GM23338 (cell line): ENCODE results near the gene ULK3. TPM values are rescaled to one million over a fixed set of nuclear protein-coding genes. Genes with fewer than 3 reads are reported as not detected.

Experiments used
- ATAC-seq: fragments of 200-7000 bp; cut with Tn5 transposase; 3 replicates; pipeline ENCODE4 v1.9.1; 2020
- DNase-seq: peaks from one replicate; pipeline ENCODE4 v3.0.0-alpha.2; 2015; ENCODE audit warnings: low spot score
- H2AFZ ChIP-seq: fragments of 200-600 bp; sonication (generic); 2 replicates; pipeline ENCODE4 v1.8.0; 2016; ENCODE audit warnings: antibody characterized with exemption, mild to moderate bottlenecking, moderate library complexity
- H3F3A ChIP-seq: fragments of 200-600 bp; sonication (generic); replicated peaks from 2 replicates; pipeline ENCODE4 v1.8.0; 2017; ENCODE audit warnings: antibody characterized with exemption, mixed run types, low read depth
- H3K27ac ChIP-seq: fragments of 200-600 bp; sonication (generic); 2 replicates; pipeline ENCODE4 v1.6.1; 2016; ENCODE audit warnings: low read depth
- H3K27me3 ChIP-seq: fragments of 200-600 bp; sonication (generic); 2 replicates; pipeline ENCODE4 v1.8.0; 2016; ENCODE audit warnings: mild to moderate bottlenecking, mixed run types, moderate library complexity; ENCODE audit not compliant: insufficient read depth
- H3K36me3 ChIP-seq: fragments of 200-600 bp; sonication (generic); 2 replicates; pipeline ENCODE4 v1.8.0; 2016; ENCODE audit warnings: mild to moderate bottlenecking; ENCODE audit not compliant: insufficient read depth
- H3K4me1 ChIP-seq: fragments of 200-600 bp; sonication (generic); 2 replicates; pipeline ENCODE4 v1.8.0; 2016; ENCODE audit warnings: mild to moderate bottlenecking, moderate library complexity; ENCODE audit not compliant: insufficient read depth
- H3K4me2 ChIP-seq: fragments of 200-600 bp; sonication (generic); 2 replicates; pipeline ENCODE4 v1.7.1; 2017; ENCODE audit warnings: mixed run types
- H3K4me3 ChIP-seq: fragments of 200-600 bp; sonication (generic); 2 replicates; pipeline ENCODE4 v1.6.1; 2016; ENCODE audit warnings: mixed run types
- H3K79me2 ChIP-seq: fragments of 200-600 bp; sonication (generic); replicated peaks from 2 replicates; pipeline ENCODE4 v1.8.0; 2017; ENCODE audit warnings: mild to moderate bottlenecking; ENCODE audit not compliant: insufficient read depth
- H3K9me2 ChIP-seq: fragments of 200-600 bp; sonication (generic); 2 replicates; pipeline ENCODE4 v1.8.0; 2017; ENCODE audit not compliant: insufficient read depth
- H4K20me1 ChIP-seq: fragments of 200-600 bp; sonication (generic); replicated peaks from 2 replicates; pipeline ENCODE4 v1.8.0; 2017; ENCODE audit warnings: mild to moderate bottlenecking; ENCODE audit not compliant: insufficient read depth
- H3K27ac Mint-ChIP-seq: 2 replicates; pipeline ENCODE4 v1.8.0; 2020; ENCODE audit warnings: inconsistent platforms, mild to moderate bottlenecking, moderate library complexity, mixed read lengths
- H3K27me3 Mint-ChIP-seq: 3 replicates; pipeline ENCODE4 v1.8.0; 2022; ENCODE audit warnings: low read depth, mild to moderate bottlenecking, moderate library complexity, mixed read lengths, inconsistent platforms; ENCODE audit not compliant: insufficient read depth, poor library complexity
- H3K36me3 Mint-ChIP-seq: 3 replicates; pipeline ENCODE4 v1.8.0; 2021; ENCODE audit warnings: low read depth, mild to moderate bottlenecking, inconsistent platforms, moderate library complexity, mixed read lengths
- H3K4me1 Mint-ChIP-seq: 3 replicates; pipeline ENCODE4 v1.8.0; 2020; ENCODE audit warnings: mild to moderate bottlenecking, inconsistent platforms, mixed read lengths
- H3K4me3 Mint-ChIP-seq: 3 replicates; pipeline ENCODE4 v1.8.0; 2021; ENCODE audit warnings: moderate library complexity, mild to moderate bottlenecking, inconsistent platforms, mixed read lengths
- H3K9me3 Mint-ChIP-seq: 3 replicates; pipeline ENCODE4 v1.8.0; 2020; ENCODE audit warnings: moderate library complexity, mild to moderate bottlenecking, inconsistent platforms, mixed read lengths
- CTCF ChIP-seq, 2 experiments: fragments of 200-600 bp in 1 of 2; sonication (generic) in 1 of 2; conservative IDR thresholded peaks; 2 replicates each; pipeline versions ENCODE4 v1.5.1 to v1.6.1; 2016 to 2017; ENCODE audit warnings: antibody characterized with exemption in 2 of 2, low read depth in 2 of 2, mild to moderate bottlenecking in 2 of 2, moderate library complexity in 1 of 2
- EZH2 ChIP-seq: fragments of 200-600 bp; sonication (generic); IDR thresholded peaks from one replicate; pipeline ENCODE4 v1.8.0; 2017; ENCODE audit warnings: antibody characterized with exemption, mild to moderate bottlenecking, low read depth; ENCODE audit not compliant: unreplicated experiment
- EZH2phosphoT487 ChIP-seq: fragments of 200-600 bp; sonication (generic); IDR thresholded peaks from one replicate; pipeline ENCODE4 v1.8.1; 2018; ENCODE audit warnings: antibody characterized with exemption; ENCODE audit not compliant: unreplicated experiment
- NANOG ChIP-seq: IDR thresholded peaks from 2 replicates; pipeline ENCODE4 v1.6.1; 2016; ENCODE audit warnings: antibody characterized with exemption, borderline replicate concordance
- POLR2AphosphoS5 ChIP-seq: IDR thresholded peaks from 2 replicates; pipeline ENCODE4 v1.6.1; 2016; ENCODE audit warnings: antibody characterized with exemption, low read depth
- ZNF114 ChIP-seq: fragments of 250-450 bp; sonication (Bioruptor Pico); IDR thresholded peaks from 2 replicates; pipeline ENCODE4 v1.5.0; 2020; ENCODE audit warnings: mild to moderate bottlenecking, moderate library complexity
- ZNF331 ChIP-seq: fragments of 250-450 bp; sonication (Bioruptor Pico); IDR thresholded peaks from 2 replicates; pipeline ENCODE4 v1.5.0; 2020; ENCODE audit warnings: low read depth, mild to moderate bottlenecking, moderate library complexity
- polyA plus RNA-seq: library from polyadenylated mRNA; unstranded; fragments of >200 nt; fragmentation: Nextera tagmentation; extraction: Ambion mirVana; gene quantifications from 2 replicates; pipeline ENCODE4 v1.2.1, GENCODE V29; 2016
- total RNA-seq: library from RNA; depleted of rRNA; stranded (reverse); fragments of >200 nt; shearing (Covaris generic); gene quantifications from 2 replicates; pipeline ENCODE4 v1.2.3, GENCODE V29; 2014
- TF ChIP-seq, protein P1 (sequence below): IDR thresholded peaks from one replicate; pipeline ENCODE4 v1.6.1; 2018; ENCODE audit warnings: antibody characterized with exemption; ENCODE audit not compliant: unreplicated experiment

ULK3 gene
- total and polyA plus RNA-seq, 2 experiments from 2014 or later: 20.3 to 35.4 TPM

DNA sequence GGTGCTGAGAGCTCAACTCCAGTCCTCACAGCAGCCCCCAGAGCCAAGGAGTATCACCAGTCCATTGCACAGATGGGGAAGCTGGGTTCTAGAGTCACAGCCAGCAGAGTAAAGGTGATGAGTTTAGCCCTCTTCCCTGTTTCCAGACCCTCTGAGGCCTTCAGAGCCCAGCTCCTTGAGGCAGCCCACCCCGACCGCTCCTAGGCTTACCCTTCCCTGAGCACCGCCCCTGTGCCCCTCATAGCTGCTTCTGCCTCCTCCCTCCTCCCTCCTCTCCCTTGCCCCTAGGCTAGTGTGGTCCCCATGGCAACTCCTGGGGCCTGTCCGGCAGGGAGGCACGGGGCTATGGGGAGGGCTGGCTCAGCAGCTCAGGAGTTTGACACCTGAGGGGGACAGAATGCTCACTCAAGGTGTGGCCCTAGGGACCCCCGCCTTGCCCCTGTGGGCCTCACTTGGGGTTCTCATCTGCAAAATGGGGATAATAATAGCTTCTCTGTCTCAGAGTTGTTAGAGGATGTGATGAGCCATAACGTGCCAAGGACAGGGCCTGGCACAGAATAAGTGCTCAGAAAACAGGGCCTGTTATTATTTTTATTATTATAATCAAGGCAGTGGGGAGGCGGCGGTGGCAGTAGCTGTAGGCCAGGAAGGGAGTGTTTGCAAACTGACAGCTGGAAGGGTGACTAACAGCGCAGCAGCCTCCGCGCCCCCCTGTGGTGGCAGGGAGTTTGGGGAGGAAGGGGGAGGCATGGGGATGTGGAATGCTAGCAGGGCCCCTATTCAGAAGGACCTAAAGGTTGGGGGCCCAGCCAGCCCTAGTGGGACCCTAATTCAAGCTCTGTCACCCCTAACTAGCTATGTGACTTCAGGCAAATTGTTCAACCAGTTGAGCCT is 49.6 kb downstream of the ULK3 start:
- DNase-seq (peak; percentile 36), ATAC-seq (peak; percentile 18)

DNA sequence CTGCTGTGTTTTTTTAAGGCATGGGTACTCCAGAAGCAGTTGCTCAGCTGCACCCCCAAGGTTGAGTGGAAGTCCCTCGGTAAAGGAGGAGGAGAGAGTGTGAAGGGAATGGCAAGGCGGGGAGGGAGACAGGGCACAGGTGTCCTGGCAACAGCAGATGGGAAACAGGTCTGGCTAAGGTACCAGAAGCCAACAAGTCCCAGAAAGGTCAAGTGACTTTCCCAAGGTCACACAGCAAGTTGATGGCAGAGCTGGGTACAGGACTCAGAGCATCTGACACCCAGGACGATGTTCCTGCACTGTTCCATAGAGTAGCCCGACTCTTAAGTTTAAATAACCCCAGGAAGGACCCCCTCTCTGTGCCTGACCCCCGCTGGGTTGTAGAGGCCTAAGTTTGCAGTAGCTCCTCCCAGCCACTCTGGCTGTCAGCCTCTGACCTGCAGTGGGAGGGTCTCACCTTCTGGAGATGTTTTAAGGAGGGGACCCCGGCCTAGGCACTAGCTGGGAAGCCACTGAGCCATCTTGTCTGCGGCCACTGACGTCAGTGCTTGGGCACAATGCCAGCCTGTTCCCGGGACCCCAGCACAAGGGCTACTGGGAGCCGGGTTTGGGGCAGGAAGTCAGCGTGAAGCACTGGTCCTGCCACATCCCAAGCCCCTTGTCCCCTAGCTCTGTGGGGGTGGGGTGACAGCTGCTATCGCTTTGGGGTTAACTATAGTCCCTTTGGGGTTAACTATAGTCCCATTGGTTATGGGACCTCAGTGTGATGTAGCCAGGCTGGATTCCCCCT is 50.5 kb downstream of the ULK3 start:
- Mint-ChIP-seq H3K4me1 (peaks cover 31% of the 10 kb centered on the region), H3K9me3 (no peaks in the 10 kb centered on the region), H3K4me3 (no peak overlapping the region), H3K27ac (no peak overlapping the region), H3K27me3 (peaks cover 23% of the 10 kb centered on the region), H3K36me3 (no peaks in the 10 kb centered on the region)
- ATAC-seq (no peak), DNase-seq (no peak)
- peaks cover 46% of the 10 kb centered on the region for H4K20me1 ChIP-seq
- peaks cover 23% of the 10 kb centered on the region for H3K4me1 ChIP-seq
- H3K9me2 ChIP-seq: no peaks in the 10 kb centered on the region
- H3K27ac ChIP-seq: no peak overlapping the region
- no peaks in the 10 kb centered on the region for H3K36me3 ChIP-seq
- H3K27me3 ChIP-seq: no peaks in the 10 kb centered on the region
- no peak overlapping the region for H2AFZ ChIP-seq
- no peak overlapping the region for H3K4me2 ChIP-seq
- H3K79me2 ChIP-seq: peaks cover 16% of the 10 kb centered on the region
- H3K4me3 ChIP-seq: no peak overlapping the region
- peaks cover 7% of the 10 kb centered on the region for H3F3A ChIP-seq
- no peak for TF ChIP-seq NANOG
- TF ChIP-seq CTCF (conservative IDR thresholded peaks at IDR 0.05; ENCODE audit: low read depth in 2 of 2): no peak
- no peak for TF ChIP-seq EZH2phosphoT487
- TF ChIP-seq ZNF331 (CRISPR knock-in tag): no peak
- TF ChIP-seq, protein P1, sequence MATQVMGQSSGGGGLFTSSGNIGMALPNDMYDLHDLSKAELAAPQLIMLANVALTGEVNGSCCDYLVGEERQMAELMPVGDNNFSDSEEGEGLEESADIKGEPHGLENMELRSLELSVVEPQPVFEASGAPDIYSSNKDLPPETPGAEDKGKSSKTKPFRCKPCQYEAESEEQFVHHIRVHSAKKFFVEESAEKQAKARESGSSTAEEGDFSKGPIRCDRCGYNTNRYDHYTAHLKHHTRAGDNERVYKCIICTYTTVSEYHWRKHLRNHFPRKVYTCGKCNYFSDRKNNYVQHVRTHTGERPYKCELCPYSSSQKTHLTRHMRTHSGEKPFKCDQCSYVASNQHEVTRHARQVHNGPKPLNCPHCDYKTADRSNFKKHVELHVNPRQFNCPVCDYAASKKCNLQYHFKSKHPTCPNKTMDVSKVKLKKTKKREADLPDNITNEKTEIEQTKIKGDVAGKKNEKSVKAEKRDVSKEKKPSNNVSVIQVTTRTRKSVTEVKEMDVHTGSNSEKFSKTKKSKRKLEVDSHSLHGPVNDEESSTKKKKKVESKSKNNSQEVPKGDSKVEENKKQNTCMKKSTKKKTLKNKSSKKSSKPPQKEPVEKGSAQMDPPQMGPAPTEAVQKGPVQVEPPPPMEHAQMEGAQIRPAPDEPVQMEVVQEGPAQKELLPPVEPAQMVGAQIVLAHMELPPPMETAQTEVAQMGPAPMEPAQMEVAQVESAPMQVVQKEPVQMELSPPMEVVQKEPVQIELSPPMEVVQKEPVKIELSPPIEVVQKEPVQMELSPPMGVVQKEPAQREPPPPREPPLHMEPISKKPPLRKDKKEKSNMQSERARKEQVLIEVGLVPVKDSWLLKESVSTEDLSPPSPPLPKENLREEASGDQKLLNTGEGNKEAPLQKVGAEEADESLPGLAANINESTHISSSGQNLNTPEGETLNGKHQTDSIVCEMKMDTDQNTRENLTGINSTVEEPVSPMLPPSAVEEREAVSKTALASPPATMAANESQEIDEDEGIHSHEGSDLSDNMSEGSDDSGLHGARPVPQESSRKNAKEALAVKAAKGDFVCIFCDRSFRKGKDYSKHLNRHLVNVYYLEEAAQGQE: no peak
- no peak for TF ChIP-seq EZH2
- TF ChIP-seq ZNF114 (CRISPR knock-in tag): no peak

More for the DNA sequence above, 49.6 kb downstream of the ULK3 start:
- H3K4me3 Mint-ChIP-seq: no peak overlapping the region
- Histone ChIP-seq H3K4me2 (no peak overlapping the region), H3K27me3 (no peaks in the 10 kb centered on the region), H2AFZ (no peak overlapping the region), H3K79me2 (peaks cover 16% of the 10 kb centered on the region), H3F3A (peaks cover 3% of the 10 kb centered on the region), H3K4me3 (no peak overlapping the region), H4K20me1 (peaks cover 38% of the 10 kb centered on the region), H3K27ac (no peak overlapping the region), H3K4me1 (peaks cover 16% of the 10 kb centered on the region), H3K9me2 (no peaks in the 10 kb centered on the region), H3K36me3 (no peaks in the 10 kb centered on the region)
- TF ChIP-seq CTCF (conservative IDR thresholded peaks at IDR 0.05; ENCODE audit: low read depth in 2 of 2): peak in 1 of 2 experiments; percentile 50; a peak in 2 of 4 replicates
- no peak for TF ChIP-seq POLR2AphosphoS5
- no peaks in the 10 kb centered on the region for H3K9me3 Mint-ChIP-seq
- H3K27me3 Mint-ChIP-seq: peaks cover 20% of the 10 kb centered on the region
- peaks cover 21% of the 10 kb centered on the region for H3K4me1 Mint-ChIP-seq
- H3K36me3 Mint-ChIP-seq: no peaks in the 10 kb centered on the region
- no peak overlapping the region for H3K27ac Mint-ChIP-seq
